Adrenal gland (tissue), 12 donors: ENCODE data around the gene NAGLU. TPM values are rescaled to one million over a fixed set of nuclear protein-coding genes. Genes with fewer than 3 reads are reported as not detected.

ENCODE experiments used
- DNase-seq, 7 donors: peaks; one replicate each; pipeline ENCODE4 v3.0.0-alpha.2; 2019 to 2020
- H3K27ac ChIP-seq, 5 donors: fragments of 200-600 bp; sonication (generic) in 4 of 5; 1 replicate in 3 of 5; 2 replicates in 2 of 5; pipeline versions ENCODE4 v1.5.1 to v1.8.0; 2016 to 2020; ENCODE audit warnings: mild to moderate bottlenecking in 1 of 5
- H3K27me3 ChIP-seq: fragments of 200-600 bp; 2 replicates; pipeline ENCODE4 v1.8.0; 2021
- H3K36me3 ChIP-seq, 2 donors: fragments of 200-600 bp; replicated peaks in 1 of 2; 1 replicate in 1 of 2; 2 replicates in 1 of 2; pipeline versions ENCODE4 v1.5.1 to v1.8.0; 2018 to 2022
- H3K4me1 ChIP-seq, 2 donors: fragments of 200-600 bp; replicated peaks in 1 of 2; 1 replicate in 1 of 2; 2 replicates in 1 of 2; pipeline versions ENCODE4 v1.5.1 to v1.8.0; 2018 to 2021
- H3K4me3 ChIP-seq, 4 donors: fragments of 200-600 bp; sonication (generic) in 3 of 4; one replicate each; pipeline ENCODE4 v1.5.1; 2016 to 2018
- H3K9me3 ChIP-seq, 3 donors: fragments of 200-600 bp; sonication (generic) in 1 of 3; replicated peaks in 1 of 3; 1 replicate in 2 of 3; 2 replicates in 1 of 3; pipeline versions ENCODE4 v1.5.1 to v1.8.0; 2016 to 2021
- CTCF ChIP-seq, 6 experiments: fragments of 450-650 bp in 4 of 6; fragments of 200-600 bp in 2 of 6; sonication (generic) in 1 of 6; IDR thresholded peaks; 1 replicate in 5 of 6; 2 replicates in 1 of 6; pipeline versions ENCODE4 v1.5.1 to v1.8.0; 2016 to 2021; ENCODE audit warnings: antibody characterized with exemption in 6 of 6, mild to moderate bottlenecking in 2 of 6, moderate library complexity in 1 of 6
- POLR2A ChIP-seq, 2 donors: fragments of 450-650 bp; IDR thresholded peaks; one replicate each; pipeline ENCODE4 v1.6.1; 2017; ENCODE audit warnings: antibody characterized with exemption in 2 of 2, mild to moderate bottlenecking in 2 of 2, moderate library complexity in 1 of 2
- WGBS, 4 donors: extraction: QIAGEN DNeasy Blood & Tissue Kit in 2 of 4; methylation state at CpG; one replicate each; pipeline versions ENCODE4 v1.1.5 to v1.1.7; 2013 to 2017; 5-methylcytosine and 5-hydroxymethylcytosine counted together
- intact Hi-C, 2 donors: fragments of 100-400 bp; cut with DNase I; formaldehyde crosslinking; loops; one replicate each; pipeline versions ENCODE4 v1.14.1 to v1.15.0; 2022 to 2023
- polyA plus RNA-seq, 3 donors: library from polyadenylated mRNA; stranded (reverse); fragments of 200-250 nt in 2 of 3; fragments of 350-450 nt in 1 of 3; fragmentation: Illumina TruSeq in 1 of 3; extraction: RNeasy Lipid Tissue Mini Kit (QIAGEN cat#74804) in 1 of 3; gene quantifications; one replicate each; pipeline ENCODE4 v1.2.3, GENCODE V29; 2013 to 2014
- total RNA-seq, 9 donors: library from RNA; depleted of rRNA in 4 of 9; stranded (reverse); fragments of >200 nt in 4 of 9; fragments of 120-200 nt in 1 of 9; fragmentation: NEBNext Ultra II Directional in 1 of 9; extraction: Animal tissue kit (Norgen Biotek cat#: 25700) in 1 of 9; gene quantifications; one replicate each; pipeline versions ENCODE4 v1.1.0 to v1.2.4, GENCODE V29; 2013 to 2023
- donor health status: healthy with polysubstance abuse.
- donor health status: Bipolar disorder and iron deficiency.
- donor health status: DM: yes; HTN: yes; CAD: no.
- donor health status: DM: no; HTN: no; CAD: no.
- donor health status: DM: no; HTN: no; CAD: no.
- donor health status: DM: yes; HTN: yes; CAD: no.

Gene NAGLU
- total and polyA plus RNA-seq, 12 donors, result 12.4 to 115 (median 58.5) TPM

DNA sequence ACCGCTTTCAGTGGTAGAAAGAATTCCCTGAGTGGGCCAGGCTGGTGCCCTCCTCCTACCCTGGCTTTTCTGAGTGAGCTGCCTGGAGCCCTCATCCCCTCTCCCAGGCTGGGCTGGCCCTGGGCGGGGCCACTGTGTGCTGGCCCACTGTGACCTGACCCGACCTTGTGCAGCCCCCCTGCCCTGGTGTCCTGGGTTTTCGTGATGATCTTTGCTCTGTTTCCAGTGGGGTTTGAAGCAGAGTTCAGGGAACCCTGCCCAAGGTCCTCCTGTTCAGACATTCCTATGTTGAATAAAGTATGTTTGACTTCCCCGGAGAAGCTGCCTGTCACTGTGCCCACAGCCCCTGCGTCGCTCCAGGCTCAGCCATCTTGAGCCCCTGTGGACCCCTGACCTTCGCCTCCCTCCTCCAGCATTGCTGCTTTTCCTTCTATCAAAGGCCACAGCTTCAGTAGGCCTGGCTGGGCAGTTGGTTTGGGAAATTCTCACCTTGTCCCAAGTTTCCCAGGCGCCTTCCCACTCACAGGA lies 13.7 kb upstream of the NAGLU start:
- Histone ChIP-seq H3K9me3 (no peaks in the 10 kb centered on the region), H3K4me1 (peaks cover 83 to 92% of the 10 kb centered on the region in 2 donors), H3K27ac (peak overlapping the region; percentile 65 to 99 (median 94)), H3K27me3 (no peaks in the 10 kb centered on the region), H3K4me3 (no peak overlapping the region), H3K36me3 (peaks cover 0 to 5% of the 10 kb centered on the region in 2 donors)
- intact Hi-C loops, result loop anchor here (5.0 to 10.0 kb wide), 2 partner anchors 100 to 208 kb away; partner anchors contain the start of gene CAVIN1 (in 1 of the 2)
- TF ChIP-seq POLR2A (IDR thresholded peaks at IDR 0.05) (no peak), CTCF (IDR thresholded peaks at IDR 0.05) (no peak)
- peak in 6 of 7 donors; percentile 46 to 83 (median 62) for DNase-seq
- 51 to 74% (median 60%) methylated on average over 9 of the region's 9 CpGs for whole genome bisulfite sequencing, 4 donors

- Histone ChIP-seq H3K36me3 (peaks cover 0 to 5% of the 10 kb centered on the region in 2 donors), H3K9me3 (no peaks in the 10 kb centered on the region), H3K4me3 (no peak overlapping the region), H3K27me3 (no peaks in the 10 kb centered on the region), H3K4me1 (peaks cover 80 to 88% of the 10 kb centered on the region in 2 donors), H3K27ac (peak overlapping the region; percentile 65 to 99 (median 94))
- TF ChIP-seq CTCF (IDR thresholded peaks at IDR 0.05) (no peak), POLR2A (IDR thresholded peaks at IDR 0.05) (no peak)
- WGBS, 4 donors, result 76 to 90% (median 86%) methylated on average over 2 to 8 of the region's 8 CpGs
- peak in 1 of 7 donors; percentile 25 for DNase-seq
- intact Hi-C loops, result loop anchor here (5.0 to 10.0 kb wide), 2 partner anchors 101 to 208 kb away; partner anchors contain the start of gene CAVIN1 (in 1 of the 2)
Measured at GRCh38 chr17:42522798-42523278, 13.2 kb upstream of the NAGLU start.

GRCh38 chr17:42525221-42525620 lies 10.8 kb upstream of the NAGLU start:
- whole genome bisulfite sequencing, 4 donors, result 66 to 81% (median 69%) methylated on average over 2 of the region's 2 CpGs
- peaks cover 56 to 70% of the 10 kb centered on the region in 2 donors for H3K4me1 ChIP-seq
- no peak overlapping the region for H3K4me3 ChIP-seq
- DNase-seq, result peak in 1 of 7 donors; percentile 13
- TF ChIP-seq POLR2A (IDR thresholded peaks at IDR 0.05) (no peak), CTCF (IDR thresholded peaks at IDR 0.05) (no peak)
- H3K9me3 ChIP-seq, result no peaks in the 10 kb centered on the region
- H3K36me3 ChIP-seq, result peaks cover 0 to 5% of the 10 kb centered on the region in 2 donors
- H3K27me3 ChIP-seq, result no peaks in the 10 kb centered on the region
- intact Hi-C loops, result loop anchor here in 1 of 2 donors (10.0 kb wide), 1 partner anchor 210 kb away; no protein-coding TSS in a partner anchor
- peak overlapping the region in 4 of 5 donors; percentile 10 to 99 (median 62) for H3K27ac ChIP-seq

DNA sequence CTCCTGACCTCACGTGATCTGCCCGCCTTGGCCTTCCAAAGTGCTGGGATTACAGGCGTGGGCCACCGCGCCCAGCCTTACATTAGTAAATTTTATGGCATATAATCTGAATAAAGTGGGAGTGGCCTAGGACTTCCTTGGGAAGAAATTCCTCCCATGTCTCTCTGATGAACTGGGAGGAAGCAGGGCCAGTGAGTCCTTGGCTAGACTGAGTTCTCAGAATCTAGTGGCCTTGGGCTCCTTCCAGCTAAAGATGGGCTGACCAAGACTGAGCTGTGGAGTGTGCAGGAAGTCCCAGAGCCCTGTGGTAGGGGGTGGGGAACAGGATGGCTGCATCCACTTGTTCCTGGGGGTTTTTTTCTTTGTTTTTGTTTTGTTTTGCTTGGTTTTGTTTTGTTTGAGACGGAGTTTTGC lies 10.0 kb upstream of the NAGLU start:
- H3K4me1 ChIP-seq, result peaks cover 48 to 62% of the 10 kb centered on the region in 2 donors
- intact Hi-C loops, result loop anchor here in 1 of 2 donors (10.0 kb wide), 1 partner anchor 211 kb away; no protein-coding TSS in a partner anchor
- no peaks in the 10 kb centered on the region for H3K27me3 ChIP-seq
- peaks cover 0 to 5% of the 10 kb centered on the region in 2 donors for H3K36me3 ChIP-seq
- peak overlapping the region in 4 of 5 donors; percentile 9 to 99 (median 72) for H3K27ac ChIP-seq
- WGBS, 4 donors, result 0 to 56% (median 51%) methylated on average over 1 to 6 of the region's 6 CpGs
- no peak overlapping the region for H3K4me3 ChIP-seq
- TF ChIP-seq POLR2A (IDR thresholded peaks at IDR 0.05), result no peak
- TF ChIP-seq CTCF (IDR thresholded peaks at IDR 0.05), result no peak
- DNase-seq, result peak; percentile 77 to 91 (median 85)
- no peaks in the 10 kb centered on the region for H3K9me3 ChIP-seq
